A549 treated with CORT108297 at 1 μM for 4 hours (cell line): Measurements from ENCODE around the gene ZNF445. TPM values are rescaled to one million over a fixed set of nuclear protein-coding genes. Genes with fewer than 3 reads are reported as not detected.

Experiments
- total RNA-seq: library from RNA; stranded (reverse); fragments of 200-300 nt; extraction: Qiagen RNA extraction; gene quantifications from 5 replicates; pipeline ENCODE4 v1.2.3, GENCODE V29; 2022

ZNF445 gene
- 2.2 to 2.7 TPM (median 2.5 TPM) in 5 replicates for total RNA-seq

GRCh38 chr3:44477312-44478030 lies at the start of gene ZNF445:
Gene ZNF445 (minus strand): TSS chr3:44477670. CDS start chr3:44455549, 22,121 bp downstream.

Other genes with a start within 250 kb of the ZNF445 start
- not detected in 5 replicates for gene TOPAZ1, start 235.8 kb downstream of the ZNF445 start, total RNA-seq
- 6.8 to 10.2 TPM (median 7.8 TPM) in 5 replicates for gene TCAIM, start 138.9 kb downstream of the ZNF445 start, total RNA-seq
- gene ZKSCAN7, start 77.5 kb upstream of the ZNF445 start, total RNA-seq: not detected in 5 replicates
- gene ZNF660, start 107.3 kb upstream of the ZNF445 start, total RNA-seq: not detected in 5 replicates
- 1.2 to 2.0 TPM (median 1.8 TPM) in 5 replicates for gene ZNF197, start 147.4 kb upstream of the ZNF445 start, total RNA-seq
- 4.5 to 6.0 TPM (median 5.4 TPM) in 5 replicates for gene ZNF35, start 171.1 kb upstream of the ZNF445 start, total RNA-seq
- 1.2 to 2.2 TPM (median 1.5 TPM) in 5 replicates for gene ZNF502, start 235.0 kb upstream of the ZNF445 start, total RNA-seq